ENCODE measurements around the gene ATCAY.
"Not testable (repeated sequence)": the region's sequence is repeated elsewhere in the genome, so short reads cannot be mapped to it uniquely, and the experiment has no call there.

- not testable (repeated sequence) for TF ChIP-seq CTCF (IDR thresholded peaks at IDR 0.05; ENCODE audit: insufficient read depth, low read length); POLR2AphosphoS5 (IDR thresholded peaks at IDR 0.05; ENCODE audit: low read depth); GABPA (IDR thresholded peaks at IDR 0.05; ENCODE audit: low read depth); REST (IDR thresholded peaks at IDR 0.05; ENCODE audit: insufficient replicate concordance, low read depth)
Measured at GRCh38 chr19:3938300-3938950, 57.9 kb downstream of the ATCAY start.

Data from HL-60 (cell line).